ENCODE results near the gene GPR152.
A peak's percentile ranks its signal among the peaks of the same experiment; 100 is the strongest.
"Not testable (repeated sequence)": the region's sequence is repeated elsewhere in the genome, so short reads cannot be mapped to it uniquely, and the experiment has no call there.

The GPR152 gene

GRCh38 chr11:67406969-67407687 is 45.4 kb downstream of the GPR152 start:
- H3K9me3 ChIP-seq (ENCODE audit: severe bottlenecking): no peaks in the 10 kb centered on the region
- H3K36me3 ChIP-seq: no peaks in the 10 kb centered on the region
- peak; percentile 60 for TF ChIP-seq CTCF (IDR thresholded peaks at IDR 0.05; ENCODE audit: low read depth, low read length)
- no peaks in the 10 kb centered on the region for H3K27me3 ChIP-seq (ENCODE audit: insufficient read depth, low read depth, severe bottlenecking)
- H3K27ac ChIP-seq: peak overlapping the region; percentile 30
- H3K4me3 ChIP-seq (ENCODE audit: low read depth, low read length): no peak overlapping the region
- peak; percentile 64 for DNase-seq

- Histone ChIP-seq H3K4me3 (ENCODE audit: low read depth, low read length) (no peak overlapping the region), H3K9me3 (ENCODE audit: severe bottlenecking) (no peaks in the 10 kb centered on the region), H3K27me3 (ENCODE audit: insufficient read depth, low read depth, severe bottlenecking) (no peaks in the 10 kb centered on the region), H3K27ac (no peak overlapping the region), H3K36me3 (no peaks in the 10 kb centered on the region)
- DNase-seq: no peak
- TF ChIP-seq CTCF (IDR thresholded peaks at IDR 0.05; ENCODE audit: low read depth, low read length): no peak
Measured at GRCh38 chr11:67406420-67406968, 46.0 kb downstream of the GPR152 start.

GRCh38 chr11:67405688-67406339 is 46.7 kb downstream of the GPR152 start:
- Histone ChIP-seq H3K27me3 (ENCODE audit: insufficient read depth, low read depth, severe bottlenecking) (no peaks in the 10 kb centered on the region), H3K36me3 (peaks cover 5% of the 10 kb centered on the region), H3K9me3 (ENCODE audit: severe bottlenecking) (no peaks in the 10 kb centered on the region), H3K4me3 (ENCODE audit: low read depth, low read length) (no peak overlapping the region), H3K27ac (no peak overlapping the region)
- no peak for DNase-seq
- TF ChIP-seq CTCF (IDR thresholded peaks at IDR 0.05; ENCODE audit: low read depth, low read length): no peak

- Histone ChIP-seq H3K9me3 (ENCODE audit: severe bottlenecking) (no peaks in the 10 kb centered on the region), H3K4me3 (ENCODE audit: low read depth, low read length) (no peak overlapping the region), H3K27ac (no peak overlapping the region), H3K27me3 (ENCODE audit: insufficient read depth, low read depth, severe bottlenecking) (no peaks in the 10 kb centered on the region), H3K36me3 (peaks cover 11% of the 10 kb centered on the region)
- no peak for DNase-seq
- no peak for TF ChIP-seq CTCF (IDR thresholded peaks at IDR 0.05; ENCODE audit: low read depth, low read length)
Measured at GRCh38 chr11:67405196-67405567, 47.3 kb downstream of the GPR152 start.

GRCh38 chr11:67404515-67405195 is 47.9 kb downstream of the GPR152 start:
- H3K36me3 ChIP-seq: peaks cover 16% of the 10 kb centered on the region
- no peak overlapping the region for H3K4me3 ChIP-seq (ENCODE audit: low read depth, low read length)
- H3K27ac ChIP-seq: no peak overlapping the region
- H3K27me3 ChIP-seq (ENCODE audit: insufficient read depth, low read depth, severe bottlenecking): no peaks in the 10 kb centered on the region
- no peaks in the 10 kb centered on the region for H3K9me3 ChIP-seq (ENCODE audit: severe bottlenecking)
- DNase-seq: no peak
- TF ChIP-seq CTCF (IDR thresholded peaks at IDR 0.05; ENCODE audit: low read depth, low read length): no peak

- not testable (repeated sequence) for H3K27me3 ChIP-seq (ENCODE audit: insufficient read depth, low read depth, severe bottlenecking); DNase-seq; H3K9me3 ChIP-seq (ENCODE audit: severe bottlenecking); H3K4me3 ChIP-seq (ENCODE audit: low read depth, low read length)
- Histone ChIP-seq H3K27ac (peak overlapping the region; percentile 91), H3K36me3 (peaks cover 32% of the 10 kb centered on the region)
Measured at GRCh38 chr11:67403085-67403484, 49.4 kb downstream of the GPR152 start.

- Histone ChIP-seq H3K4me3 (ENCODE audit: low read depth, low read length) (peak overlapping the region; percentile 56), H3K27ac (peak overlapping the region; percentile 91)
- peak; percentile 75 for DNase-seq
Measured at GRCh38 chr11:67402192-67402839, 50.2 kb downstream of the GPR152 start.

More at GRCh38 chr11:67402192-67402839, 50.2 kb downstream of the GPR152 start:
- not testable (repeated sequence) for H3K9me3 ChIP-seq (ENCODE audit: severe bottlenecking); H3K27me3 ChIP-seq (ENCODE audit: insufficient read depth, low read depth, severe bottlenecking)
- H3K36me3 ChIP-seq: peaks cover 40% of the 10 kb centered on the region

All from WERI-Rb-1 (cell line).